Bronchial epithelial cell (primary cell): ENCODE results near the gene CAMTA1. TPM values are rescaled to one million over a fixed set of nuclear protein-coding genes. Genes with fewer than 3 reads are reported as not detected.
A peak's percentile ranks its signal among the peaks of the same experiment; 100 is the strongest.
"Not testable (repeated sequence)": the region's sequence is repeated elsewhere in the genome, so short reads cannot be mapped to it uniquely, and the experiment has no call there.

Source experiments
- DNase-seq: peaks from one replicate; pipeline ENCODE4 v3.0.0-alpha.2; 2010; ENCODE audit warnings: low read depth
- FAIRE-seq: peaks from 2 replicates; lab custom pipeline; 2011; peaks lifted over from hg19 to GRCh38; lab: Jason Lieb, UNC
- H3K27me3 ChIP-seq: 2 replicates; pipeline ENCODE4 v1.5.1; 2011; ENCODE audit warnings: low read length; ENCODE audit not compliant: control insufficient read depth, insufficient read depth
- H3K36me3 ChIP-seq: 2 replicates; pipeline ENCODE4 v1.5.1; 2011; ENCODE audit warnings: low read length; ENCODE audit not compliant: control insufficient read depth, insufficient read depth
- H3K4me3 ChIP-seq: 2 replicates; pipeline ENCODE4 v1.5.1; 2011; ENCODE audit warnings: mild to moderate bottlenecking, low read depth, low read length, control low read depth
- CTCF ChIP-seq: IDR thresholded peaks from 2 replicates; pipeline ENCODE4 v1.5.1; 2011; ENCODE audit warnings: mild to moderate bottlenecking, moderate library complexity, low read length, control low read depth, inconsistent platforms; ENCODE audit not compliant: insufficient read depth, severe bottlenecking
- total RNA-seq: library from RNA; depleted of rRNA; stranded (reverse); fragments of >200 nt; gene quantifications from 2 replicates; pipeline ENCODE4 v1.2.1, GENCODE V29; 2014

CAMTA1 gene
- total RNA-seq, 1 donor from 2014 or later: 68.2 TPM

GRCh38 chr1:6835139-6835538 lies 49.9 kb downstream of the CAMTA1 start:
- peaks cover 2% of the 10 kb centered on the region for H3K36me3 ChIP-seq
- H3K27me3 ChIP-seq: no peaks in the 10 kb centered on the region
- no peak for TF ChIP-seq CTCF
- DNase-seq (no peak), FAIRE-seq (no peak)
- H3K4me3 ChIP-seq: no peak overlapping the region

GRCh38 chr1:6842301-6842700 lies 57.0 kb downstream of the CAMTA1 start:
- FAIRE-seq (no peak), DNase-seq (no peak)
- Histone ChIP-seq H3K4me3 (no peak overlapping the region), H3K36me3 (peaks cover 7% of the 10 kb centered on the region), H3K27me3 (no peaks in the 10 kb centered on the region)
- no peak for TF ChIP-seq CTCF

GRCh38 chr1:6845786-6846185 lies 60.5 kb downstream of the CAMTA1 start:
- not testable (repeated sequence) for H3K36me3 ChIP-seq, H3K27me3 ChIP-seq, H3K4me3 ChIP-seq, DNase-seq, FAIRE-seq

GRCh38 chr1:6848816-6849215 lies 63.6 kb downstream of the CAMTA1 start:
- FAIRE-seq: no peak
- no peak for DNase-seq
- TF ChIP-seq CTCF: no peak

GRCh38 chr1:6850537-6850936 lies 65.3 kb downstream of the CAMTA1 start:
- Histone ChIP-seq H3K36me3 (peaks cover 3% of the 10 kb centered on the region), H3K4me3 (no peak overlapping the region), H3K27me3 (no peaks in the 10 kb centered on the region)
- no peak for DNase-seq
- TF ChIP-seq CTCF: no peak
- no peak for FAIRE-seq

More at GRCh38 chr1:6848816-6849215, 63.6 kb downstream of the CAMTA1 start:
- no peaks in the 10 kb centered on the region for H3K27me3 ChIP-seq
- no peak overlapping the region for H3K4me3 ChIP-seq
- H3K36me3 ChIP-seq: peaks cover 4% of the 10 kb centered on the region

- peak; percentile 17 for DNase-seq
- H3K27me3 ChIP-seq: no peaks in the 10 kb centered on the region
- TF ChIP-seq CTCF: no peak
Observed at GRCh38 chr1:6852136-6852890, 67.1 kb downstream of the CAMTA1 start.

More at GRCh38 chr1:6852136-6852890, 67.1 kb downstream of the CAMTA1 start:
- FAIRE-seq: no peak
- peaks cover 3% of the 10 kb centered on the region for H3K36me3 ChIP-seq
- no peak overlapping the region for H3K4me3 ChIP-seq
